HEK293 (cell line): Measurements from ENCODE around the gene SERPINB5.

Experiments used
- AEBP2 ChIP-seq: fragments of 450-650 bp; formaldehyde crosslinking; IDR thresholded peaks from 2 replicates; pipeline ENCODE4 v1.5.1; 2016; ENCODE audit warnings: missing biosample characterization, missing genetic modification characterization, borderline replicate concordance
- FEZF1 ChIP-seq: fragments of 450-650 bp; formaldehyde crosslinking; IDR thresholded peaks from 2 replicates; pipeline ENCODE4 v1.5.1; 2016; ENCODE audit warnings: missing biosample characterization, missing genetic modification characterization
- MEIS1 ChIP-seq: sonication (generic); formaldehyde crosslinking; IDR thresholded peaks from 2 replicates; pipeline ENCODE4 v1.8.1; 2022; ENCODE audit warnings: missing genetic modification reagents, mild to moderate bottlenecking, borderline replicate concordance
- MZF1 ChIP-seq: fragments of 450-650 bp; formaldehyde crosslinking; IDR thresholded peaks from 2 replicates; pipeline ENCODE4 v1.5.1; 2017; ENCODE audit warnings: missing biosample characterization, missing genetic modification characterization, borderline replicate concordance
- PATZ1 ChIP-seq: fragments of 450-650 bp; formaldehyde crosslinking; IDR thresholded peaks from 2 replicates; pipeline ENCODE4 v1.5.1; 2016; ENCODE audit warnings: missing biosample characterization, missing genetic modification characterization
- PBX3 ChIP-seq: sonication (generic); formaldehyde crosslinking; IDR thresholded peaks from 2 replicates; pipeline ENCODE4 v1.8.1; 2022; ENCODE audit warnings: mild to moderate bottlenecking, moderate library complexity, missing genetic modification reagents
- PRDM2 ChIP-seq: fragments of 450-650 bp; formaldehyde crosslinking; IDR thresholded peaks from 2 replicates; pipeline ENCODE4 v1.5.1; 2016; ENCODE audit warnings: missing biosample characterization, missing genetic modification characterization, borderline replicate concordance
- YY1 ChIP-seq: fragments of 450-650 bp; formaldehyde crosslinking; IDR thresholded peaks from 2 replicates; pipeline ENCODE4 v1.5.1; 2018; ENCODE audit warnings: missing biosample characterization, missing genetic modification characterization
- ZBTB11 ChIP-seq: fragments of 450-650 bp; formaldehyde crosslinking; conservative IDR thresholded peaks from 2 replicates; pipeline ENCODE4 v1.5.1; 2016; ENCODE audit warnings: low read depth, missing biosample characterization, missing genetic modification characterization
- ZBTB48 ChIP-seq: fragments of 450-650 bp; formaldehyde crosslinking; IDR thresholded peaks from 2 replicates; pipeline ENCODE4 v1.5.1; 2016; ENCODE audit warnings: missing biosample characterization, missing genetic modification characterization
- ZFHX2 ChIP-seq: fragments of 450-650 bp; formaldehyde crosslinking; conservative IDR thresholded peaks from 2 replicates; pipeline ENCODE4 v1.5.1; 2016; ENCODE audit warnings: missing biosample characterization, missing genetic modification characterization
- ZFP3 ChIP-seq: fragments of 450-650 bp; formaldehyde crosslinking; IDR thresholded peaks from 2 replicates; pipeline ENCODE4 v1.5.1; 2016; ENCODE audit warnings: low read depth, missing biosample characterization, missing genetic modification characterization
- ZFP37 ChIP-seq: fragments of 450-650 bp; formaldehyde crosslinking; IDR thresholded peaks from 2 replicates; pipeline ENCODE4 v1.5.1; 2016; ENCODE audit warnings: missing biosample characterization, missing genetic modification characterization
- ZFP69B ChIP-seq: fragments of 450-650 bp; formaldehyde crosslinking; IDR thresholded peaks from 2 replicates; pipeline ENCODE4 v1.5.1; 2016; ENCODE audit warnings: missing biosample characterization, missing genetic modification characterization
- ZNF10 ChIP-seq: fragments of 450-650 bp; formaldehyde crosslinking; IDR thresholded peaks from 2 replicates; pipeline ENCODE4 v1.5.1; 2017; ENCODE audit warnings: missing biosample characterization, missing genetic modification characterization
- ZNF112 ChIP-seq: fragments of 450-650 bp; formaldehyde crosslinking; IDR thresholded peaks from 2 replicates; pipeline ENCODE4 v1.5.0; 2017; ENCODE audit warnings: missing biosample characterization, missing genetic modification characterization
- ZNF121 ChIP-seq: fragments of 450-650 bp; formaldehyde crosslinking; IDR thresholded peaks from 2 replicates; pipeline ENCODE4 v1.5.1; 2016; ENCODE audit warnings: missing biosample characterization, missing genetic modification characterization
- ZNF140 ChIP-seq: fragments of 450-650 bp; formaldehyde crosslinking; IDR thresholded peaks from 2 replicates; pipeline ENCODE4 v1.5.1; 2016; ENCODE audit warnings: missing biosample characterization, missing genetic modification characterization
- ZNF223 ChIP-seq: fragments of 450-650 bp; formaldehyde crosslinking; IDR thresholded peaks from 2 replicates; pipeline ENCODE4 v1.5.1; 2016; ENCODE audit warnings: missing biosample characterization, missing genetic modification characterization
- ZNF341 ChIP-seq: fragments of 450-650 bp; formaldehyde crosslinking; IDR thresholded peaks from 2 replicates; pipeline ENCODE4; 2016; ENCODE audit warnings: low read depth, missing biosample characterization, missing genetic modification characterization
- ZNF350 ChIP-seq: fragments of 450-650 bp; formaldehyde crosslinking; IDR thresholded peaks from 2 replicates; pipeline ENCODE4 v1.5.0; 2017; ENCODE audit warnings: missing biosample characterization, mild to moderate bottlenecking, missing genetic modification characterization
- ZNF585B ChIP-seq: fragments of 450-650 bp; formaldehyde crosslinking; IDR thresholded peaks from 2 replicates; pipeline ENCODE4 v1.5.1; 2016; ENCODE audit warnings: missing biosample characterization, missing genetic modification characterization
- ZNF645 ChIP-seq: fragments of 450-650 bp; formaldehyde crosslinking; IDR thresholded peaks from 2 replicates; pipeline ENCODE4; 2016; ENCODE audit warnings: missing biosample characterization, missing genetic modification characterization
- ZNF664 ChIP-seq: fragments of 450-650 bp; formaldehyde crosslinking; IDR thresholded peaks from 2 replicates; pipeline ENCODE4 v1.5.1; 2016; ENCODE audit warnings: missing biosample characterization, missing genetic modification characterization

The SERPINB5 gene

GRCh38 chr18:63451799-63452660, 24.7 kb upstream of the SERPINB5 start (continued):
- TF ChIP-seq ZBTB48 (tag by site-specific recombination) (no peak), FEZF1 (tag by site-specific recombination) (peak; percentile 83), ZFP69B (tag by site-specific recombination) (no peak), YY1 (no peak), PBX3 (no peak), AEBP2 (tag by site-specific recombination) (no peak), ZBTB11 (tag by site-specific recombination) (no peak), ZNF10 (no peak), ZNF223 (tag by site-specific recombination) (no peak), ZNF140 (no peak), PATZ1 (tag by site-specific recombination) (no peak), MZF1 (tag by site-specific recombination) (no peak), ZFP37 (tag by site-specific recombination) (no peak), ZNF585B (no peak), ZNF121 (tag by site-specific recombination) (no peak), PRDM2 (no peak), ZNF112 (no peak), ZNF664 (tag by site-specific recombination) (no peak), ZNF341 (tag by site-specific recombination) (no peak), ZFHX2 (tag by site-specific recombination) (no peak), MEIS1 (CRISPR knock-in tag) (no peak), ZNF350 (tag by site-specific recombination) (no peak), ZNF645 (tag by site-specific recombination) (no peak), ZFP3 (tag by site-specific recombination) (no peak)
